GM12873 (cell line): ENCODE measurements around the gene CCDC59.

Experiments
- CTCF ChIP-seq: IDR thresholded peaks from 2 replicates; pipeline ENCODE4 v1.5.1; 2012; ENCODE audit warnings: low read depth, mild to moderate bottlenecking, moderate library complexity, low read length, control low read depth; ENCODE audit not compliant: insufficient read depth; ENCODE audit errors: missing control alignments

The CCDC59 gene

GRCh38 chr12:82375201-82375600 is 17.0 kb upstream of the CCDC59 start:
- no peak for TF ChIP-seq CTCF

GRCh38 chr12:82366197-82366596 is 8.0 kb upstream of the CCDC59 start:
- TF ChIP-seq CTCF = no peak

- no peak for TF ChIP-seq CTCF
Observed at GRCh38 chr12:82363990-82364389, 5.8 kb upstream of the CCDC59 start.

- TF ChIP-seq CTCF = no peak
Observed at GRCh38 chr12:82361461-82361915, 3.3 kb upstream of the CCDC59 start.

- no peak for TF ChIP-seq CTCF
Observed at GRCh38 chr12:82359115-82359478, 910 bp upstream of the CCDC59 start.

- no peak for TF ChIP-seq CTCF
Observed at GRCh38 chr12:82357845-82358199, 365 bp downstream of the CCDC59 start.

GRCh38 chr12:82357340-82357739 is 847 bp downstream of the CCDC59 start:
- TF ChIP-seq CTCF = no peak
